Measurements from ENCODE around the gene TNRC18.

DNA sequence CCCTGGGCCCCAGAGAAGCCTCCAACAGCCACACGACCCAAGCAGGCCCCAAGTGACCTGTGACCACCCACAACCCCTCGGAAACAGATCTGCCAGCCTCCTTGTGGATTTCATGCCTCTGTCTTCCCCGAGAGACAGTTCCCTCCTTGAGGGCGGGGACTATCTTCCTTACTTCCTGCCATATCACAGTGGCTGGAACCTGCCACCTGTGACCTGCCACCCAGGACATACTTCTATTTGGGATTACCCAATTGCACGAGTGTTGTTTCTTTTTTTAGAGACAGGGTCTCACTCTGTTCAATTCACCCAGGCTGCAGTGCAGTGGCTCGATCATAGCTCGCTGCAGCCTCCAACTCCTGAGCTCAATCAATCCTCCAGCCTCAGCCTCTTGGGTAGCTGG, 25.9 kb downstream of the TNRC18 start:
- TF ChIP-seq, protein P1, sequence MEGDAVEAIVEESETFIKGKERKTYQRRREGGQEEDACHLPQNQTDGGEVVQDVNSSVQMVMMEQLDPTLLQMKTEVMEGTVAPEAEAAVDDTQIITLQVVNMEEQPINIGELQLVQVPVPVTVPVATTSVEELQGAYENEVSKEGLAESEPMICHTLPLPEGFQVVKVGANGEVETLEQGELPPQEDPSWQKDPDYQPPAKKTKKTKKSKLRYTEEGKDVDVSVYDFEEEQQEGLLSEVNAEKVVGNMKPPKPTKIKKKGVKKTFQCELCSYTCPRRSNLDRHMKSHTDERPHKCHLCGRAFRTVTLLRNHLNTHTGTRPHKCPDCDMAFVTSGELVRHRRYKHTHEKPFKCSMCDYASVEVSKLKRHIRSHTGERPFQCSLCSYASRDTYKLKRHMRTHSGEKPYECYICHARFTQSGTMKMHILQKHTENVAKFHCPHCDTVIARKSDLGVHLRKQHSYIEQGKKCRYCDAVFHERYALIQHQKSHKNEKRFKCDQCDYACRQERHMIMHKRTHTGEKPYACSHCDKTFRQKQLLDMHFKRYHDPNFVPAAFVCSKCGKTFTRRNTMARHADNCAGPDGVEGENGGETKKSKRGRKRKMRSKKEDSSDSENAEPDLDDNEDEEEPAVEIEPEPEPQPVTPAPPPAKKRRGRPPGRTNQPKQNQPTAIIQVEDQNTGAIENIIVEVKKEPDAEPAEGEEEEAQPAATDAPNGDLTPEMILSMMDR (IDR thresholded peaks at IDR 0.05) = no peak
- no peak for TF ChIP-seq POLR2A (IDR thresholded peaks at IDR 0.05)

Data from lower leg skin (tissue), 3 donors.